Measurements from ENCODE around the gene ZRANB3.

The ZRANB3 gene

GRCh38 chr2:135154962-135155361 is 376.1 kb downstream of the ZRANB3 start:
- H3K27ac ChIP-seq: no peak overlapping the region
- H3K4me3 ChIP-seq (ENCODE audit: low read depth, low read length): no peak overlapping the region
- H3K9me3 ChIP-seq (ENCODE audit: severe bottlenecking): no peaks in the 10 kb centered on the region
- no peak for TF ChIP-seq CTCF (IDR thresholded peaks at IDR 0.05; ENCODE audit: low read depth, low read length)
- DNase-seq: no peak
- peaks cover 86% of the 10 kb centered on the region for H3K36me3 ChIP-seq
- H3K27me3 ChIP-seq (ENCODE audit: insufficient read depth, low read depth, severe bottlenecking): no peaks in the 10 kb centered on the region

DNA sequence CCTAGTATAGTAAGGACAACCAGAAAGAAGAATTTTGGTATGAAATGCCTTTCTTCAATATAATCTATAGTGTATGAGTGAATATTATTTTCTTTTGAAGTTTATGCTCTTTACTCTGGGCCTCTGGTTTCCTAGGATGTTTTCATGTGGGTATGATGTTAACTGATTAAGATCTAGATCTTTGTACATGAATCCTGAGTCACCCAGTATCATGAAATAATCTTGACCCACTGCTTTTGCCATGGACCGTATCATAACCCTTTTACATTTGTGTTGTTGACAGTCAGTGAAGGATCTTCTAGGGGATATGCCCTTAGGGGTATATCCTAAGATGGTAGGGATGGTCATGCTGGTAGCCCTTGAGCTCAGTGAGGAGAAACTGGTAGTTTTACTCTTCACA is 378.7 kb downstream of the ZRANB3 start:
- Histone ChIP-seq H3K9me3 (ENCODE audit: severe bottlenecking) (no peaks in the 10 kb centered on the region), H3K27me3 (ENCODE audit: insufficient read depth, low read depth, severe bottlenecking) (no peaks in the 10 kb centered on the region), H3K36me3 (peaks cover 65% of the 10 kb centered on the region), H3K4me3 (ENCODE audit: low read depth, low read length) (no peak overlapping the region), H3K27ac (no peak overlapping the region)
- TF ChIP-seq CTCF (IDR thresholded peaks at IDR 0.05; ENCODE audit: low read depth, low read length): no peak
- DNase-seq: no peak

GRCh38 chr2:135151615-135152014 is 379.4 kb downstream of the ZRANB3 start:
- Histone ChIP-seq H3K9me3 (ENCODE audit: severe bottlenecking) (no peaks in the 10 kb centered on the region), H3K27ac (no peak overlapping the region), H3K36me3 (peaks cover 59% of the 10 kb centered on the region), H3K4me3 (ENCODE audit: low read depth, low read length) (no peak overlapping the region), H3K27me3 (ENCODE audit: insufficient read depth, low read depth, severe bottlenecking) (no peaks in the 10 kb centered on the region)
- DNase-seq: no peak
- TF ChIP-seq CTCF (IDR thresholded peaks at IDR 0.05; ENCODE audit: low read depth, low read length): no peak

DNA sequence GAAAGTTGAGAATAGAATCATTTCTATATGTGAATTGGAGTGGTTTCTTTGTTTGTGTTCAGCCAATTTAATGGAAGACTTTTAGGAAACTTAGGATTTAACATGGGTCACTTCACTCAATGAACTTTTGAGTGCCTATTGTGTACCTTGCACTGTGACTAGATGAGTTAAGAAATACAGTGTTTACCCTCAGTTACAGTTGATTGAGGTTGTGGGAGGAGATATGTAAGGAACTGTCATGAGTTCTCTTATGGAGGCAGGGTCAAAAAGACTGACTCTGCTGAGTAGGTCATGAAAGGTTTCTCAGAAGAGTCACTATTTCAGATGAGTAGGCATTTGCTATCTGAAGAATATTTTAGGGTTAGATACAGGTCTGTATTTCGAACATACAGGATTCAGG is 380.3 kb downstream of the ZRANB3 start:
- Histone ChIP-seq H3K27ac (no peak overlapping the region), H3K9me3 (ENCODE audit: severe bottlenecking) (no peaks in the 10 kb centered on the region), H3K4me3 (ENCODE audit: low read depth, low read length) (no peak overlapping the region), H3K36me3 (peaks cover 54% of the 10 kb centered on the region), H3K27me3 (ENCODE audit: insufficient read depth, low read depth, severe bottlenecking) (no peaks in the 10 kb centered on the region)
- no peak for DNase-seq
- TF ChIP-seq CTCF (IDR thresholded peaks at IDR 0.05; ENCODE audit: low read depth, low read length): no peak

- Histone ChIP-seq H3K27me3 (ENCODE audit: insufficient read depth, low read depth, severe bottlenecking) (no peaks in the 10 kb centered on the region), H3K4me3 (ENCODE audit: low read depth, low read length) (no peak overlapping the region), H3K9me3 (ENCODE audit: severe bottlenecking) (no peaks in the 10 kb centered on the region), H3K36me3 (peaks cover 50% of the 10 kb centered on the region), H3K27ac (no peak overlapping the region)
- DNase-seq: no peak
- TF ChIP-seq CTCF (IDR thresholded peaks at IDR 0.05; ENCODE audit: low read depth, low read length): no peak
Observed at GRCh38 chr2:135149251-135149650, 381.8 kb downstream of the ZRANB3 start.

DNA sequence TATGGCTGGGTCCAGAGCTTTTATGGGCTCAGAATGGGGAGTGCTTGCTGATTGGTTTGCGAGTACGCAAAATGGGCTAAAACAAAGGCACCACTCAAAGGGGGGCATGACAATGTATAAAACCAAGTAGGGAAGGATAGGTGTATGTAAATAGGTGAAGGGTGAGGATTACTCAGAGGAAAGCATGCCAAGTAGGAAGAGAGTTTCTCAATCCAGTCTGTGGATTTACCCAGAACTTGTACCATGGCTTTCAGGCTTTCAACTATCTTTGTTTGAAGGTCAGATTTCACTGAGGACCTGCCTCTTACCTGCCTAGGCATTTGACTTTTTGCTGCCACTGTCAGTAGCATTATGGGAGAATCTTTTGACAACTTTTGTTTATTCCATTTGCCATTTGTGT is 386.7 kb downstream of the ZRANB3 start:
- no peak for TF ChIP-seq CTCF (IDR thresholded peaks at IDR 0.05; ENCODE audit: low read depth, low read length)
- Histone ChIP-seq H3K9me3 (ENCODE audit: severe bottlenecking) (no peaks in the 10 kb centered on the region), H3K27ac (no peak overlapping the region), H3K36me3 (peaks cover 51% of the 10 kb centered on the region), H3K27me3 (ENCODE audit: insufficient read depth, low read depth, severe bottlenecking) (no peaks in the 10 kb centered on the region), H3K4me3 (ENCODE audit: low read depth, low read length) (no peak overlapping the region)
- no peak for DNase-seq
